ENCODE results near the gene IL3RA.

The IL3RA gene

GRCh38 chrX:1385253-1386223 is 49.0 kb downstream of the IL3RA start:
- DNase-seq = no peak

- DNase-seq = no peak
Observed at GRCh38 chrX:1386338-1387127, 49.9 kb downstream of the IL3RA start.

- DNase-seq = no peak
Observed at GRCh38 chrX:1387141-1387776, 50.7 kb downstream of the IL3RA start.

GRCh38 chrX:1388651-1389050 is 52.1 kb downstream of the IL3RA start:
- no peak for DNase-seq

GRCh38 chrX:1389181-1389992 is 52.8 kb downstream of the IL3RA start:
- DNase-seq = no peak

- DNase-seq = no peak
Observed at GRCh38 chrX:1389993-1390285, 53.4 kb downstream of the IL3RA start.

- DNase-seq = no peak
Observed at GRCh38 chrX:1390621-1391369, 54.2 kb downstream of the IL3RA start.

GRCh38 chrX:1391370-1391706 is 54.8 kb downstream of the IL3RA start:
- DNase-seq = no peak

GRCh38 chrX:1391707-1392375 is 55.3 kb downstream of the IL3RA start, which contains the start of gene SLC25A6:
TSS of gene SLC25A6 (minus strand) at chrX:1392113. CDS start at chrX:1392009, 104 bp downstream.
- DNase-seq = no peak

GRCh38 chrX:1392376-1393068 is 55.9 kb downstream of the IL3RA start:
- DNase-seq = no peak

- DNase-seq = no peak
Observed at GRCh38 chrX:1393871-1394615, 57.5 kb downstream of the IL3RA start.

- DNase-seq = no peak
Observed at GRCh38 chrX:1394731-1395501, 58.3 kb downstream of the IL3RA start.

GRCh38 chrX:1395646-1396216 is 59.1 kb downstream of the IL3RA start:
- no peak for DNase-seq

GRCh38 chrX:1397001-1397400 is 60.4 kb downstream of the IL3RA start:
- no peak for DNase-seq

- no peak for DNase-seq
Observed at GRCh38 chrX:1397441-1398270, 61.1 kb downstream of the IL3RA start.

- DNase-seq = no peak
Observed at GRCh38 chrX:1398431-1399340, 62.1 kb downstream of the IL3RA start.

- DNase-seq = no peak
Observed at GRCh38 chrX:1400049-1400448, 63.5 kb downstream of the IL3RA start.
